NCI-H82 (cell line): ENCODE data around the gene DCTD.

Source experiments
- DNase-seq: peaks from one replicate; lab custom pipeline; 2025; lab: John Stamatoyannopoulos, UW

Gene DCTD

DNA sequence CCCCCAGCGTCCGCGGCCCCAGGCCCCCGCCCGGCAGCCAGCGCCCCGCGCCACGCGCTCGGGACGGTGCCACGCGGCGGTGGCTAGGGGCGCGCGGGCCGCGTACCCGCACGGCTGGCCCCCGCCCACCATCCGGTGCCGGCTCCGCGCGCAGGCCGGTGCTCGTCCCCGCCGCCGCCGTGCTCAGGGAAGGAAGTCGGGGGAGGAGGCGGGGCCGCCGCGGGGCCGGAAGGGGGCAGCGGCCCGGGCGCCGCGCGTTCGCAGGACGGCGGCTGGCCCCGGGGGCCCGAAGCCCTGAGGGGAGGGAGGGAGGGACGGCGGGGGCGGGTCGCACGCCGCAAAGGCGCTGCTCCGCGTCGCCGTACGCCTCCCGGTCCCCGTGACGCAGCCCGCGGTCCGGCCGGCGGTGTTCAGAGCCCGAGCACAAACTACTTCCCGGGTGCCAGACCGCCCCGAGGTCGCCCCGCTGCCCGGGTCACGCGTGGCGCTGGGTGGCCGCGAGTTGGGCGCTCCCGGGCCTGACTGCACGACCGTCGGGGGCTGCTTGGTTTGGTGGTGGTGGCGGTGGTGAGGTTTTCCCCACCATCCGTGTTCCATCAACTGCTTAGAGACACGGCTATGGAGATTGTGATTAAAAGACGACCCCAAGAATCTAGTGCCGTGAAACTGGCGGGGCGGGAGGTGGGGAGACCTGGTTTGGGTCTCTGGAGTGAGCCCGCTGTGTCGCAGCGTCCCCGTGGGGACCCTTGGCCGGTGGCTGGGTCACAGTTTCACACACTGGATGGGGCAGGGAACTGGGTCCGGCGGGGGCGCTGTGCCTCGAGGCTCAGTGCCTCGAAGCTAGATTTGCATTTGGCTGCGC, at the start of gene DCTD:
DCTD (minus strand) TSS at position 205 of the 862 bp plus-strand sequence. CDS start 1,818 bp downstream, outside the sequence.
- DNase-seq, result peak; percentile 68

DNA sequence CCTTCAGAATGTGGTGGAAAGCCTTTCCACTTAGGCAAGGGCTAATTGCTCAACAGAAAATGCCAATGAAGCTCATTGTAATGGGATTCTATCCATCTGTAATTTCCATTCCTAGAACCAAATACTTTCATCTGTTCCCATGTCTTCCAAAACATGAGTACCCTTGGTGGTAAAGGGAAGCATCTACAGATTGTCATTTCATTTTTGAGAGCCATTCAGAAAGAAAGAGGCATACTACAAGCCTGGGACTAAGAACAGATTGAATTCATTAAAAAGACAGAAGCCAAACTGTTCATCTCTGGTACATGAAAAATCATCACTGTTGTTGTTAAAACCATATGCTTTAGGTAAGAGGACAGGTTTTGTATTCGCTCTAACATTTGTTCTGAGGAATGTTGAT, 43.6 kb upstream of the DCTD start:
- DNase-seq, result no peak

DNA sequence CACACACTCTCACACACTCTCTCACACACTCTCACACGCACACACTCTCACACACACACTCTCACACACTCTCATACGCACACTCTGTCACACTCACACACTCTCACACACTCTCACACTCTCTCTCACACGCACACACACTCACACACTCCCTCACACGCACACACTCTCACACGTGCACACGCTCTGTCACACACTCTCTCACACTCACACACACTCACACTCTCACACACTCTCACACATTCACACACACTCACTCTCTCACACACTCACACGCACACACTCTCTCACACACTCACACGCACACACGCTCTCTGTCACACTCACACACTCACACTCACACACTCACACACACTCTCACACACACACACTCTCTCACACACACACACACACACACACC, 43.0 kb upstream of the DCTD start:
- no peak for DNase-seq

- DNase-seq, result no peak
Observed at GRCh38 chr4:182955411-182955810, 38.2 kb upstream of the DCTD start.

DNA sequence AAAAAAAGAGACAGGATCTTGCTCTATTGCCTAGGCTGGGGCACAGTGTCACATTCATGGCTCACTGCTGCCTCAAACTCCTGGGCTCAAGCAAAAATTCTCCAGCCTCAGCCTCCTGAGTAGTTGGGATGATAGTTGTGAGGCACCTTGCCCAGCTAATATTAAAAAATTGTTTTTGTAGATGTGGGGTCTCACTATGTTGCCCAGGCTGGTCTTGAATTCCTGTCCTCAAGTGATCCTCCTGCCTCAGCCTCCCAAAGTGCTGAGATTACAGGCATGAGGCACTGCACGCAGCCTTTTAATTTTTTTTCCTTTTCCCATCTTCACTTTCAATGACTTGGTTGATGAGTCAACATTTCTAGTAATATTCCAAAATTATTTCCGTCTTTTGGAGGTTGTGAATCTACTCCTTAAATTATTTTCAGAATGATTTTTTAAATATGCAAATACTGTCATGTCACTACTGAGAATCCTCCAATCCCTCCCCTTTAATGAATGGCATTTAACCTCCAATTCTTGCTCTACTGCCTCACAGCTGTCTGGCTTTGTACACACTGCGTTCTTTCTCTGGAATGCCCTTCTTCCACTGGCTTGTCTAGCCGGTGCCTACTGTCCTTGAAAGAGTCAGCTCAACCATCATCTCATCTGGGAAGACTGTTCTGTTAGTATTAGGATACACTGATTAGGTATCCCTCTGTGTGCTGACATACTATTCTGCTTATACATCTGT, 27.5 kb upstream of the DCTD start:
- no peak for DNase-seq

DNA sequence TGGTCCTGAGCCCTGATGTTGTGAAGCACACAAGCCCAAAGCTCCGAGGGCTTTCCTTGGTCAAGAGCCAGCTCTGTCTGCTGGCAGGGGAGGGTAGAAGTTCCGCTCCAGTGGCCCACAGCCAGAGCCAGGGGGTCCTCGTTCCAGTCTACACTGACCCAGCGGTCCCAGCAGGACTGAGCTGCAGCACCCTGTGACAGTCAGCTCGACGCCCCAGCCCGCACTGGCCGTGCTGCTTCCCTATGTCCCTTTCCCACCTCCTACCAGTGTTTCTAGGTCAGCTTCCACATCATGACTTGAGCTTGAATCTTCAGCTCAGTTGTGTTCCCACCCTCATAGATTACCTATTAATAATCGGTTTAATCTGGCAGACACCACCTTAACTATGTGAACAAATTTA, 22.5 kb upstream of the DCTD start:
- no peak for DNase-seq

DNA sequence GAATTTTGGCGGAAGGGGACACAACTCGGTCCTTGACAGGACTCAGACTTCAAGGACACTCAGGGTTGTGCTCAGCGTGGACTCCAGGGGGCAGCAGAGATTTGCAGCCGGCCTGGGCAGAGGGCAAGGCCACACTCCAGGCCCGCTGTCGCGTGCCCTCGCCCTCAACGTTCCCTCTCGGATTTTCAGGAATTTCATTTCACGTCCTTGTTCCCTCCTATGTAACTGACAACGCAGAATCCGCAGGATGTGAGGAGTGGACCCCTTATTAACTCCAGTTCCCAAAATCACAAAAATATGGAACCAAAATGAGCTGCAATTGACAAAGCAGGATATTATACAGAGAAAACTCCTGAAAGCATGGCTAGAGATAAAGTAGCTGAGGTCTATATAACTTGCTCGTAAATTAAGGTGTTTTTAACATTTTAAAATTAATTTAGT, 21.0 kb upstream of the DCTD start:
- peak; percentile 58 for DNase-seq

- DNase-seq, result no peak
Observed at GRCh38 chr4:182937268-182938204, 20.4 kb upstream of the DCTD start.

GRCh38 chr4:182932651-182933050, 15.5 kb upstream of the DCTD start:
- no peak for DNase-seq

DNA sequence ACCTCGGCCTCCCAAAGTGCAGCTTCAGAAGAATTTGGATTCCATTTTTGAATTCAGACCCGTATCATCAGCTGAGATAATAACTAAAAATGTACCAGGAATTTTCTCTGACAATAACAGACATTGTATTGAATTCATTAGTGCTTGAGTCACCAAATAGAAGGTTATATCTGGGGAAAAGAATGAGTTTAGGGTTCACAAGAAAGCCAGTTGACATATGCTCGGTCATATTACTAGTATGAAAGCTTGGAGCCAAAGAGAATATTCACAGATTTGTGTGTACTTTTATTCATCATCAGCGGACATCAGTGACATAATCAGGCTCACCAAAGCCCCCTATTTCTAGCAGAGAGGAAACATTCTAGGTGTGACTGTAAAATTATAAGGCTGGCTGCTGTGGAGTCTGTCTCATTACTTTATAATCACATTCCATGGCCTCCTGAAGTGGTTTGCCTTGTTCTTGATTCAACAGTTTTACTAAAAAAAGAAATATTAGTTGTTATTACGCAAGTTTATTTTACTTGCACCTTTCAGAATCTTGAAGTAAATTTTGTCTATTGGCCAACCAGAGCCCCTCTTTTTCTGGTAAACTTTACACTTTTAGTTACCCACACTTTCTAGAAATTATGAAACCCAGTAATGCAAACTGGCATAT, 14.6 kb upstream of the DCTD start:
- no peak for DNase-seq

- DNase-seq, result no peak
Observed at GRCh38 chr4:182930889-182931288, 13.7 kb upstream of the DCTD start.

DNA sequence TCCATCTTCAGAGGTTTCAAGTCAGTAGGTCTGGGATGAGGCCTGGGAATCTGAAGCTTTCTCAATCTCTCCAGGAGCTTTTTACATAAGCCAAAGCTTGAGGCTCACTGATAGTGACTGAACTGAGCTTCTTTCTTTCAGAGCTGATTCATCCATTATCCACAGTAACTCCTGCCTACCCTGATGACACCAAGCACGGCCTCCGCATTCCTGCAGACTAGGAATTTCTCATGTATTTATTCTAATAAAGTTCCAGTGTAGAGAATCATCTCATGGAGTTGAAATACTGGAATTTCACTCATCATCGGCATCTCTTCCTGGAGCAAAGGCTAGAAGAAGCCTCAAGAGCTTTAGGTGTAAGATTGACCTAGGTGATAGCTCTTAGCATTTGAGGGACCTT, 12.1 kb upstream of the DCTD start:
- DNase-seq, result no peak

DNA sequence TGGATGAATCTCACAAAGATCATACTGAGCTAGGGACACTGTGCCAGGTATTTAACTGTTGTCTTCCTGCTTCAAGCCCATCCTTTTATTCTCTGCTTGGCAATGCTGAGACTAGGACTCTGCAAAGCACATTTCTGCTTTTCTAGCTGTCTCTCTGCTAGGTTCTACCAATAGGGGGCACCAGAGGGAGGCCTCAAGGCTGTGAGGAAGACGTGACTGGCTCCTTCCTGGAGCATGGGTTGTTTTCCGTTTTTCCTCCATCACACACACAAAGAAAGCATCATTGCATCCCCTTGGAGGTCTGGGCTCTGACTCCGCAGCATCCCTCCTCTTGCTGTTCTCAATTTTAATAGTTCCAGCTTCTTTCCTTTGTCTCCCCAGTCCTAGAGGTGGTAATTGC, 10.9 kb upstream of the DCTD start:
- peak; percentile 2 for DNase-seq

- DNase-seq, result no peak
Observed at GRCh38 chr4:182927505-182927904, 10.3 kb upstream of the DCTD start.

DNA sequence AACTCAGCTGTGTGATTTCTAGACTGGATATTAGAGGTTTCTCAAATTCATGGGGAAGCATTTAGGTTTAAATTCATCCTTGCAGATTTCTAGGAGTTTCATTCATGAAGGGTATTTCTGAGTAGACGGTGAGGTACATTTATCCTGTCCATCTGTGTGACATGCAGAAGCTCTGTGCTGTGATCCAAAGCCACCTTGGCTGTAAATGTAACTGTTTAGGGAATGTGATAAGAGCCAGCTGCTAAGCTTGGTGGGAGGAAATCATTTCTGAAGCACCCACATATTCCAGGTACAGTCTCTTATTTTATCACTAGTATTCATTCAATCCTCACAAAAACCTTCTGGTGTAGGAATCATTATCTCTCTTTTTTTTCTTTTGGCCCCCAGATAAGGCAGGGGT, 8.7 kb upstream of the DCTD start:
- no peak for DNase-seq

GRCh38 chr4:182925298-182925757, 8.1 kb upstream of the DCTD start:
- DNase-seq, result peak; percentile 85

- no peak for DNase-seq
Observed at GRCh38 chr4:182924497-182924896, 7.3 kb upstream of the DCTD start.

DNA sequence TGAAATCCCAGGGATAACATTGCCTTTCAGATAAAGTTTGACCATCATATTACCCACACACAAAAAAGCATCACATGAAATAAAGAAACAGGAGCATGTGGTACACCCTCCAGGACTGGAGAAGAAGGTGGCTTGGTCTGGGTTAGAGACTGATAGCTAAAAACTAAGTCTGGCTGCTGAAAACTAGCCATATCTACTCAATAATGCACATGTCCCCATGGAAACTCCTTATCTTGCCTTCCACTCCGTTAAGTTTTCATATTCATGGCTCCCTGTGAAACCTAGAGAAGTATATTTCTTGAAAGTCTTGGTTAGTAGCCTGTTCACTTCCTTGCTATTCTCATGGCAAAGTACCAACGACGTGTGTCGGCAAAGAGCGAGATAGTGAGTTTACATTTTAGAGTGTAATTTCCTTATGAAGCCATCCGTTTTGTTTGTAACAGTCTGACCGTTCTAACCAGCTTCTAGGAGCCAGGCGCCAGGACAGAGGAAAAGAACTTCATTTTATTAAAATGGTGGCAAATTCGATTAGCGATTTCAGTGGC, 6.7 kb upstream of the DCTD start:
- no peak for DNase-seq

DNA sequence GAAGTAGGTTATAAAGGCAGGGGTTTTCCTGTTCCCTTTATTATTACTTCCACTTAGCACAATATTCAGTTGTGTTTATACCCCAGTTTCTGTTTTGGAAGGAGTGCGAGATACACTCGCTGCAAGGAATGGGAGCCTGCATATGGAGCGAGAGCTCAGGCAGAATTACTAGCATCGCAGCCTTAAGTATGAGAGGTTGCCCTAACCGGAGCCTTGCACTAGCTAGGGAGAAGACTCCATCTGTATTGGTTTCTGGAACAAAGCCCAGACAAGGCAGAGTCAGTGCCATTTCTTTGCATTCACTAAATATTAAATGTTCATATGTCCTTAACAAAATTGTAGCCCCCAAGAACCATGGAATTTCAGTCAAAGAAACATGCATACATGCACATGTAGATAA, 6.2 kb upstream of the DCTD start:
- no peak for DNase-seq

DNA sequence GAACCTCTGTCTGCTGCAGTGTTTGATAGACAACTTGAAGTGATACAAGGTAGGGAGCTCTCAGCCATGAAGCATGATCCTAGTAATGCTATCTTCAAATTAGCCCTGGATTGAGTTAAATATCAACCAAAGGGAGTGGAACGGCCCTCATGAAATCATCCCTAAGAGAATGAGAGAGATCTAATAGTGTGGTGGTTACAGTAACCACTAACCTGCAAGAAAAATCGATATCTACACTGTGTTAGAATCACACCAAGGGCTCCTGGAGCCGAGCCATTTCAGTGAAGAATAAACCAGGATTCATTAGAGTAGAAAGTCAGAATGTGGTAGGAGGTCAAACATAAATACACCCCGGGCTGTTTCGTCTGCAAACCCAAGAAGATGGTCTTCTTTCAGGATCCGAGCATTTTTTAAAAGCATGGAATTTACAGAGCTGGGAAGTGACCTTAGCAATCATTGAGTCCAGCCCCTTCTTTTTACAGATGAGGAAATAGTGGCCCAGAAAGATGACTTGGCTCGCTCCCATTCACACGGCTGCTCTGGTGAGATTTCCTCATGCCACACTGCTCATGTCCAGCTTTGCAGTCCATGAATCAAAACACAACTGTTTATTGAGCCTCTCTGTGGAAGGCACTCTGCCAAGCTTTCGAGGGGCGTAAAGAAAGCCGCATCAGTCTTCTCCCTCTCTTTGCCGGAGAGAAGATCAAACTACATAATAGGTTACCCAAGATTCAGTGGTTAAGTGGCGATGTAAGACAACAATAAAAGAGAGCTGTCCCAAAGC, 5.5 kb upstream of the DCTD start:
- DNase-seq, result no peak
